Effector memory CD8-positive, alpha-beta T cell (primary cell): ENCODE measurements around the gene TFDP1.

Source experiments
- ATAC-seq: fragments of 150-1000 bp; cut with Tn5 transposase; replicated peaks from 2 replicates; pipeline ENCODE4 v1.10.0; 2021; ENCODE audit warnings: mild to moderate bottlenecking, moderate library complexity
- DNase-seq, 3 experiments: peaks; one replicate each; pipeline ENCODE4 v3.0.0; 2021
- H3K27ac Mint-ChIP-seq, 2 donors: one replicate each; pipeline ENCODE4 v1.8.0; 2022; ENCODE audit warnings: mild to moderate bottlenecking in 2 of 2, mixed read lengths in 2 of 2, moderate library complexity in 2 of 2
- H3K27me3 Mint-ChIP-seq, 2 donors: one replicate each; pipeline ENCODE4 v1.8.0; 2022; ENCODE audit warnings: mixed read lengths in 2 of 2
- H3K36me3 Mint-ChIP-seq: one replicate; pipeline ENCODE4 v1.8.0; 2022; ENCODE audit warnings: mild to moderate bottlenecking, moderate library complexity, mixed read lengths; ENCODE audit not compliant: insufficient read depth
- H3K4me1 Mint-ChIP-seq, 2 donors: one replicate each; pipeline ENCODE4 v1.8.0; 2022; ENCODE audit warnings: low read depth in 2 of 2, mixed read lengths in 2 of 2
- H3K4me3 Mint-ChIP-seq, 2 donors: one replicate each; pipeline ENCODE4 v1.8.0; 2022; ENCODE audit warnings: mild to moderate bottlenecking in 2 of 2, mixed read lengths in 2 of 2, moderate library complexity in 2 of 2
- H3K9me3 Mint-ChIP-seq, 2 donors: one replicate each; pipeline ENCODE4 v1.8.0; 2022; ENCODE audit warnings: mixed read lengths in 2 of 2

Gene TFDP1

DNA sequence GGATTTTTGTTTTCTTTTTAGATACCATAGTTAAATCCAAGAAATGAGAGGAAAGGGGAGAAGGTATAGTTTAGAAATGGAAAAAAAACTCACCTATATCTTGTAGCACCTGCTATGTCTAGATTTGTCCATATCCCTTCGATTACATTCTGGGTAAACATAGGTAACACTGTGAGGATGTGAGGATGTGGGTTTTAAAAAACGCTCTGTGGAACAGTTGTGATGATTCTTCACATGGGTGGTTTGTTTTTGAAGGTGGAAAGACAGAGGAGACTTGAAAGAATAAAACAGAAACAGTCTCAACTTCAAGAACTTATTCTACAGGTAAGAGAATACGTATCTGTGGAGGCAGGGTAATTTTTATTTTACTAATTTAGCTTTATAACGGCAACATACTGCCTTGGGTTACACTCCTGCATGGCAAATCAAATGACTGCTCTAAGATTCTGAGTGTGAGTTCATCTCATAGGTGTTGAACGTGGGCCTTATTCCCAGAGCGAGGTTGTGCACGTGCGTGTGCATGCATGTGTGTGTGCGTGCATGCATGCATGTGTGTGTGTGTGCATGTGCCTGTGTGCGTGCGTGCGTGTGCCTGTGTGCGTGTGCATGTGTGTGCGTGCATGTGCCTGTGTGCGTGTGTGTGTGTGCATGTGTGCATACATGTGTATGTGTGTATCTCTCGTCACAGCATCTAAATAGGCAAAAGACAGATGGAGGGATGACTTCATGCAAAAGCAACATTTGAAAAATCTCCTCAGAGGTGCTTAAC lies 49.9 kb downstream of the TFDP1 start:
- DNase-seq, result no peak
- no peak for ATAC-seq
- Mint-ChIP-seq H3K4me1 (no peaks in the 10 kb centered on the region), H3K36me3 (peaks cover 40% of the 10 kb centered on the region), H3K27ac (no peak overlapping the region), H3K4me3 (no peak overlapping the region), H3K9me3 (no peaks in the 10 kb centered on the region), H3K27me3 (no peaks in the 10 kb centered on the region)

DNA sequence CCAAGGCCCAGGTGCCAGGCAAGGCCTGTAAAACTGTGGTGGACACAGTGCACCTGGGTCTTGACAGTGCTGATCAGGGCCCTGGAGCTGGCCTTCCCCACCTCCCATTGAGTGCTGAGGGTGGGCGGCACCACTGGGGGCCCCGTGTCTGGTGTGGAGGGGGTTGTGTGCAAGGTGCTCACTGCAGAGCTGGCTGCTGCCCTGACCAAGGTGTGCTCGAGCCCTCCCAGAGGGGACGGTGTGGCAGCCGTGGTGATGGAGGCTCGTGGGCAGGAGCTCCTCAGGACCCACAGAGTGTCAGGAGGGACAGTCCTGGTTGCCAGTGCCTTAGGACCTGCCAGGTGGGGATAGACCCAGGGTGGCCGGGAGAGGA lies 50.5 kb downstream of the TFDP1 start:
- no peaks in the 10 kb centered on the region for H3K4me1 Mint-ChIP-seq
- no peak overlapping the region for H3K4me3 Mint-ChIP-seq
- no peaks in the 10 kb centered on the region for H3K9me3 Mint-ChIP-seq
- ATAC-seq (no peak), DNase-seq (no peak)
- H3K27me3 Mint-ChIP-seq, result no peaks in the 10 kb centered on the region
- H3K36me3 Mint-ChIP-seq, result peaks cover 40% of the 10 kb centered on the region
- no peak overlapping the region for H3K27ac Mint-ChIP-seq

DNA sequence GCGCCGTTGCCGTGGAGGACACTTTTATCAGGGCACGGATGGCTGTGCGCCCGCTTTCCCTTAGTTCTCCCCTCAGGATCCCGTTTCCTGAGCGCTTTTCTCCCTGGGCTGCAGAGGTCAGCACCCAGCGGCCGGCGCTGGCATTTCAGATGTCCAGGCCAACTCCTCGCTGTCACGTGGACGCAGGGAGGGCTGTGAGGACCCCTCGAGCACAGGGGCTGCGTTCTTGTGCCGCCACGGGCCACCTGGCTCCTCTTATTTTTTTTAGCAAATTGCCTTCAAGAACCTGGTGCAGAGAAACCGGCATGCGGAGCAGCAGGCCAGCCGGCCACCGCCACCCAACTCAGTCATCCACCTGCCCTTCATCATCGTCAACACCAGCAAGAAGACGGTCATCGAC lies 51.2 kb downstream of the TFDP1 start:
- Mint-ChIP-seq H3K27ac (no peak overlapping the region), H3K36me3 (peaks cover 43% of the 10 kb centered on the region), H3K4me1 (no peaks in the 10 kb centered on the region), H3K9me3 (no peaks in the 10 kb centered on the region), H3K4me3 (no peak overlapping the region), H3K27me3 (no peaks in the 10 kb centered on the region)
- no peak for DNase-seq
- ATAC-seq, result no peak

DNA sequence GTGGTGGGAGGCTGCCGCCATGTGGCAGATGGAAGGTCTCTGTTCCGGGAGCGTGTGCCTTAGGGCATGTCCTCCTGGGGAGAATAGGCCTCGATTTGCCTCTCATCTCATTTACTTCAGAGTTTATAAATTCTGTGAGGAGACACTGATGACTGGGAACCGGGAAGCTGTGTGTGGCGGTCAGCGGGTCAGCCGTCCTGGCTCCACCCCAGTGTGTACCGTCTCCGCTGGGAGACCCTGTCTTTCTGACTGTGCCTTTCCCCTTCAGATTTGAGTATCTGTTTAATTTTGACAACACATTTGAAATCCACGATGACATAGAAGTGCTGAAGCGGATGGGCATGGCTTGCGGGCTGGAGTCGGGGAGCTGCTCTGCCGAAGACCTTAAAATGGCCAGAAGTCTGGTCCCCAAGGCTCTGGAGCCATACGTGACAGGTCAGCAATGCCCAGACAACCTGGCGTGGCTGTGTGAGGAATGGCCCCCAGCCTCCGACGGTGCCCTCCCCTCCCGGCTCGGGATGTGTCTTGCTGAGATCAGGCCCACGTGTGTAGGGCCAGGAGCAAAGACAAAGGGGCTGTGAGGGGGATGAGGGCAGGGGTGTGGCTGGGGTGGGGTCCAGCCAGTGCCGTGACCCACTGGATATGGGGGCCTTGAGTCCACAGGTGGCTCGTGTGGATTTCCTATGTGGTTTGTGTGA lies 51.9 kb downstream of the TFDP1 start:
- DNase-seq (no peak), ATAC-seq (no peak)
- peaks cover 42% of the 10 kb centered on the region for H3K36me3 Mint-ChIP-seq
- no peaks in the 10 kb centered on the region for H3K4me1 Mint-ChIP-seq
- no peak overlapping the region for H3K4me3 Mint-ChIP-seq
- H3K9me3 Mint-ChIP-seq, result no peaks in the 10 kb centered on the region
- H3K27ac Mint-ChIP-seq, result no peak overlapping the region
- no peaks in the 10 kb centered on the region for H3K27me3 Mint-ChIP-seq

DNA sequence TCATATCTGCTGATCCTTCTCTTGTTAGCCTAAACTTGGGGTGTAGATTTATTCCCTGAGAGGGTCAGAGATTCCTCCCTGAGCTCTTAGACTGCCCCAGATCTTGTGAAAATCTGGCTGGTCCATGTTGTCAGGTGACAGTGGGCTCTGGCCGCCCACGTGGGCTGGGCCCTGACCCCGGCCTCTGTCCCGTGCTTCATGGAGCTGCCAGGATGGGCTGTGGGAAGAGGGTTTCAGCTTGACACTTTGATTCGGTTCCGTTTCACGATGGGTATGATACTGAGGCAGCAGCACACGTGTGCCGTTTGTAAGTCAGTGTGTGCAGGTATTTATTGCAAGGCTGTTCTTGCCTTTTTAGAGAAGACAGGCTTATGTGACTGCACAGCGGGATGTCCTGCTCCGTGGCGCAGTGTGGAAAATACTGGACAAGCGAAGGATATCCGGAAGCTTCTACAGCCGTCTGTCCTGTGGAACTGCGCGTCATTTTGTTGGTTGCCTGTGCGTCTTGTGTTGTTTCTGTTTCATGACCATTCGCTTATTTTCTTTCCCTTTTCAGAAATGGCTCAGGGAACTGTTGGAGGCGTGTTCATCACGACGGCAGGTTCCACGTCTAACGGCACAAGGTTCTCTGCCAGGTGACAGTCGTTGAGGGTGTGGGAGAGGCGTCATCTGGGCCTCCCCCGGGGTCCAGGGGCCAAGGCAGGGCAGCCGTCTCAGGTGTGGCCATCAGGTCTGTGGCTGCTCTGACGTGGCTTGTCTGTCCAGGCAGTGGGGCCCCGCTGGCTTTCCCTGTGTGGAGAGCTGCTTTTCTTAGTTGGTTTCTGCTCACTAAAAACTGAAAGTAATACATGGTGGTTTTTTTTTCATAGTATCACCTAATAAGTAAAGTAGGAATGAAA lies 53.0 kb downstream of the TFDP1 start:
- H3K4me3 Mint-ChIP-seq, result no peak overlapping the region
- DNase-seq (no peak), ATAC-seq (no peak)
- no peaks in the 10 kb centered on the region for H3K4me1 Mint-ChIP-seq
- no peaks in the 10 kb centered on the region for H3K9me3 Mint-ChIP-seq
- H3K36me3 Mint-ChIP-seq, result peaks cover 38% of the 10 kb centered on the region
- no peaks in the 10 kb centered on the region for H3K27me3 Mint-ChIP-seq
- no peak overlapping the region for H3K27ac Mint-ChIP-seq

DNA sequence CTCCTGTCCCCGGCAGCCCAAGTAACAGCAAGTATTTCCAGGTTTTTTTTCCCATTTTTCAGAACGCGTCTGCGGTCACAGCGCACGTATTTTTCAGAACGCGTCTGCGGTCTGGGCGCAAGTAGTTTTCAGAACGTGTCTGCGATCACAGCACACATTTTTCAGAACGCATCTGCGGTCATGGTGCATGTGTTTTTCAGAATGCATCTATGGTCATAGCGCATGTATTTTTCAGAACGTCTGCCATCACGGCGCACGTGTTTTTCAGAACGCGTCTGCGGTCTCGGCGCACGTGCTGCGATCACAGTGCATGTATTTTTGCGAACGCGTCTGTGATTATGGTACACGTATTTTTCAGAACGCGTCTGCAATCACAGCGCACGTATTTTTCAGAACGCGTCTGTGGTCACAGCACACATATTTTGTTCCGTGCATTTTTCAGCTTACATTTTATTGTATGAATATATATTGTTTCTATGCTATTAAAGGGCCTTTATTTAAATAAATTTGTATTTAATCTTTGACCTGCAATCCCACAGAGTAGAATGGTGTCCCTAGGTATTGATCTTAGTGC lies 53.7 kb downstream of the TFDP1 start:
- ATAC-seq (no peak), DNase-seq (no peak)
- H3K9me3 Mint-ChIP-seq, result no peaks in the 10 kb centered on the region
- no peaks in the 10 kb centered on the region for H3K4me1 Mint-ChIP-seq
- no peak overlapping the region for H3K4me3 Mint-ChIP-seq
- H3K27me3 Mint-ChIP-seq, result no peaks in the 10 kb centered on the region
- peaks cover 34% of the 10 kb centered on the region for H3K36me3 Mint-ChIP-seq
- H3K27ac Mint-ChIP-seq, result no peak overlapping the region

DNA sequence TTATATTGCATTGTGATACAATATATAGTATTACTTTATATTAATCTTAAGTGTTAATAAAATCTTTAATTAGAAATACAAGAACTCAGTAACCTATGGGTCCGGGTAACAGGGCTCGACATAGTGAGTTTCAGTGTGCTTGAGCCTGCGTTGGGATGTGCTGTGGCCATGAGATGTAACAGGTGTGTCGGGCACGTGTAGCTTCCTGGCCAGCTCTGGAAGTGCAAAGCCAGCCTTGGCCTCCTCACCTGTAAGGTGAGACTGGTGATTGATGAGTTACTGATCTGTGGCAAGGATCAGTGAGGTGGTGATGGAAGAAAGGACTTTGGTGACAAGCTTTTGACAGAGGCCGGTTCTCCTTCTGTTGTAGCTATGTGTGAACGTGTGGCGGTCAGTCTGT lies 54.3 kb downstream of the TFDP1 start:
- no peak overlapping the region for H3K27ac Mint-ChIP-seq
- H3K27me3 Mint-ChIP-seq, result no peaks in the 10 kb centered on the region
- no peak overlapping the region for H3K4me3 Mint-ChIP-seq
- H3K9me3 Mint-ChIP-seq, result no peaks in the 10 kb centered on the region
- DNase-seq (no peak), ATAC-seq (no peak)
- peaks cover 29% of the 10 kb centered on the region for H3K36me3 Mint-ChIP-seq
- no peaks in the 10 kb centered on the region for H3K4me1 Mint-ChIP-seq

DNA sequence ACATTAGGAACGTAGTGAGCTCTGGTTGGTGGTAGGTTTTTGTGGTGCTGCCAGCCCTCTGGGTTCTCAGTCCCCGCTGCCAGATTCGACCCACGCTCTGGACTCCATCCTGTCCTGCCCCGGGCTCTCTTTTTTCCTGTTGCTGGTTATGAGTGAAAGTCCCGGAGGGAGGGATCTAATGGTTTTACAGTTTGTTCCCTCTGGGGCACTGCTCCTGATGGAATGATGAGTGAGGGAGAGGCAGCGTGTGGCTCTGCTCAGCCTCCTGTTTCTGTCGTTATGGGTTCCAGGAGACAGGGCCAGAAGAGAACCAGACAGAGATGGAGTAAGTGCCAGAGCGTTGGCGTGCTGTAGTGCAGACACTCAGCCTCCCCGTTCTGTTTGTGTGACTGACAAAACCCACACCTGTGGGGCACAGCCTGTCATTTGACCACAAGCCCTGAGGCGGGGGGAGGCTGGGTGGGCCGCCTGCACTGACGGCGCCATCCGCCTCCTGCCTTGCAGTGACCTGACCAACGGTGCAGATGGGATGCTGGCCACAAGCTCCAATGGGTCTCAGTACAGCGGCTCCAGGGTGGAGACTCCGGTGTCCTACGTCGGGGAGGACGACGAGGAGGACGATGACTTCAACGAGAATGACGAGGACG lies 55.2 kb downstream of the TFDP1 start:
- H3K4me3 Mint-ChIP-seq, result no peak overlapping the region
- no peaks in the 10 kb centered on the region for H3K4me1 Mint-ChIP-seq
- no peak for DNase-seq
- ATAC-seq, result no peak
- no peaks in the 10 kb centered on the region for H3K9me3 Mint-ChIP-seq
- peaks cover 26% of the 10 kb centered on the region for H3K36me3 Mint-ChIP-seq
- no peaks in the 10 kb centered on the region for H3K27me3 Mint-ChIP-seq
- no peak overlapping the region for H3K27ac Mint-ChIP-seq

DNA sequence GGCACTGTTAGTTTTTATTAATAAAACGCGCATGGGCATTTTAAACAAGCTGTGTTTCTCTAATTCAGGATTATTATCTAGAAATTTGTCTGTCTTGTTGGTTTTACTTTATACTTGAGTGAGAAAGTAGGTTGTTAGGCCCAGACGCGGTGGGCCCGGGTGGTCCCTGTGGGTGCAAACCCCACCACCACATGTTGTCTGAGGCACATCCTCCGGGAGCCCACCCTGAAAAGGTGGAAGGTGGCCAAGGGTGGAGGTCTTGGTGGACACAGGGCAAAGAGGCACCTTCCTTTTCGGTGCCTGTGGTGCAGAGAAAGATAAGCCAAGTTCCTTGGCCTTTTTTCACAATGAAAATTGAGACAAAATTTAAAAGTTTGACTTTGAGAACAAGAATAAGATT lies 56.9 kb downstream of the TFDP1 start:
- H3K36me3 Mint-ChIP-seq, result peaks cover 26% of the 10 kb centered on the region
- ATAC-seq (no peak), DNase-seq (no peak)
- H3K4me3 Mint-ChIP-seq, result no peak overlapping the region
- peaks cover under 1 to 3% of the 10 kb centered on the region in 2 donors for H3K4me1 Mint-ChIP-seq
- no peaks in the 10 kb centered on the region for H3K27me3 Mint-ChIP-seq
- H3K27ac Mint-ChIP-seq, result no peak overlapping the region
- no peaks in the 10 kb centered on the region for H3K9me3 Mint-ChIP-seq

DNA sequence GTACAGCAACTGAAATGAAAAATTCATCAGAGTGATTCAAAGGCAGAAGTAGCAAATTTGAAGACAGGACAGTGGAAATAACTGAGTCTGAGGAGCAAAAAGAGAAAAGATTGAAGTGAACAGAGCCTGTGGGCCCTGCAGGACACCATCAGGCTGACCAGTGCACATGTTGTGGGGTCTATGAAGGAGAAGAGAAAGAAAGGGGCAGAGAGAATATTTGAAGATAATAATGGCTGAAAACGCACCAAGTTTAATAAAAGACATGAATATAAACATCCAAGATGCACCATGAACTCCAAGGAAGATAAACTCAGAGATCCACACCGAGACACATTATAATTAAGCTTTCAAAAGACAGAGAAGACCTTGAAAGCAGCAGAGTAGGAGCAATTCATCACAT lies 58.0 kb downstream of the TFDP1 start:
- H3K4me1 Mint-ChIP-seq, result peaks cover 3 to 5% of the 10 kb centered on the region in 2 donors
- no peak for DNase-seq
- no peaks in the 10 kb centered on the region for H3K27me3 Mint-ChIP-seq
- ATAC-seq, result no peak
- no peak overlapping the region for H3K4me3 Mint-ChIP-seq
- H3K36me3 Mint-ChIP-seq, result peaks cover 22% of the 10 kb centered on the region
- H3K27ac Mint-ChIP-seq, result no peak overlapping the region
- H3K9me3 Mint-ChIP-seq, result no peaks in the 10 kb centered on the region

DNA sequence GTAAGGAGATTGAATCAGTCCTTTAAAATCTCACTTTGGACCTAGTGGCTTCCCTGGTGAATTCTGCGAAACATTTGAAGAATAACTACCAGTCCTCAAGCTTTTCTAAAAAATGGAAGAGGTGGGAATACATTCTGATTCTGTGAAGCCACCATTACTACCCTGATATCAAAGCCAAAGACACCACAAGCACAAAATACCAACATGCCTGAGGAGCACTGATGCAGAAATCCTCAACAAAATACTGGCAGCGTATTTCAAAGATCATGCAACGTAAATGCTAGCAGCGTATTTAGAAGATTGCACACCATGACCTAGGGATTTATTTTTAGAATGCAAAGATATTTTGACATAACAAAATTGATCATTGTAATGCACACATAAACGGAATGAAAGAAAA lies 59.0 kb downstream of the TFDP1 start:
- peaks cover 16% of the 10 kb centered on the region for H3K36me3 Mint-ChIP-seq
- DNase-seq (no peak), ATAC-seq (no peak)
- H3K4me3 Mint-ChIP-seq, result no peak overlapping the region
- no peaks in the 10 kb centered on the region for H3K27me3 Mint-ChIP-seq
- H3K27ac Mint-ChIP-seq, result no peak overlapping the region
- no peaks in the 10 kb centered on the region for H3K9me3 Mint-ChIP-seq
- peaks cover 3 to 5% of the 10 kb centered on the region in 2 donors for H3K4me1 Mint-ChIP-seq

DNA sequence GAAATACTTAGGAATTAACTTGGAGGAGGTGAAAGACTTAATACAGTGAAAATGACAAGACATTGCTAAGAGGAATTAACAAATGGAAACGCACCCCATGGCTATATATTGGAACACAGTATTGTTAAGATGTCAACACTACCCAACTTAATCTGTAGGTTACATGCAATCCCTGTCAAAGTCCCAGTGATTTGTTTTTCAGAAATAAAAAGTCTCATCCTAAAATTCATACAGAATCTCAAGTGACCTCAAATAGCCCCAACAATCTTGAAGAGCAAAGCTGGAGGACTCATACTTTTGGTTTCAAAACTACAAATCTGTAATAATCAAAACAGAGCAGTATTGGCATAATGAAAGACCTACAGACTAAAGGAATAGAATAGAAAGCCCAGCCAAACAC lies 60.2 kb downstream of the TFDP1 start:
- Mint-ChIP-seq H3K36me3 (peaks cover 12% of the 10 kb centered on the region), H3K4me1 (peaks cover 3 to 5% of the 10 kb centered on the region in 2 donors), H3K27me3 (no peaks in the 10 kb centered on the region), H3K4me3 (no peak overlapping the region), H3K27ac (no peak overlapping the region), H3K9me3 (no peaks in the 10 kb centered on the region)
- ATAC-seq, result no peak
- no peak for DNase-seq

DNA sequence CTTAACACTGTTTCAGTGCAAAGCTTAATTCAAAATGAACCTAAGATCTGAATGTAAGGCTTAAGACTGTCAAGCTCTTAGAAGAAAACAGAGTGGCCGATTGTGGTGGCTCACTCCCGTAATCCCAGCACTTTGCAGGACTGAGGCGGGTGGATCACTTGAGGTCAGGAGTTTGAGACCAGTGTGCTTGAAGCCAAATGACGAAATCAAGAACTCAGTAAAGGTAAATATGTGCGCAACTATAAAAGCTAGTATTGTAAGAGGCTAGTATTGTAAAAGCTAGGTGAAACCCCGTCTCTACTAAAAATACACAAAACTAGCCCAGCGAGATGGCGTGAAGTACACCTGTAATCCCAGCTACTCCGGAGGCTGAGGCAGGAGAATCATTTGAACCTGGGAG lies 60.8 kb downstream of the TFDP1 start:
- Mint-ChIP-seq H3K36me3 (peaks cover 12% of the 10 kb centered on the region), H3K4me3 (no peak overlapping the region), H3K27ac (no peak overlapping the region), H3K4me1 (peaks cover 3 to 5% of the 10 kb centered on the region in 2 donors), H3K27me3 (no peaks in the 10 kb centered on the region), H3K9me3 (no peaks in the 10 kb centered on the region)
- DNase-seq (no peak), ATAC-seq (no peak)
